ENCODE measurements around the gene NLRP10. TPM values are rescaled to one million over a fixed set of nuclear protein-coding genes. Genes with fewer than 3 reads are reported as not detected.

Gene NLRP10
- polyA plus RNA-seq, 1 of the 3 experiments (the other 2 are of a cell fraction), result 0.05 TPM

DNA sequence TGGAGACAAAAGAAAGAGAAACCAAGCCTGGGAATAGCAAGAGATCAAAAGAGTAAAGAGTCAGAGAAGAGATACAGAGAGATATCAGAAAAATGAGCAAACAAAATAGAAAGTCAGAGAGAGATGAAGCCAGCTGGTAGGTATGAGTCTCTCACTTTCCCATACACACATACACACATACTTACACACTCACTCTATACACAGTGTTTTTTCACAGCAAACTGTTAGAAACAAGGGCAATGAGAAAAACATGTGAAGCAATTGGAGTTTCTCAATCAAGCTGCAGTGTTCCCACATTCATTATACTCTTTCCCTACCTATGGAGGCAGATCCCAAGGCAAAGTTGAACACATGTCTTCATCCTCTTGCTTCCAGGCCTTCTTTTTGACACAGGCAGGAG lies 2.6 kb upstream of the NLRP10 start:
- Histone ChIP-seq H3K79me2 (ENCODE audit: insufficient read depth) (no peaks in the 10 kb centered on the region), H2AFZ (ENCODE audit: low read depth) (no peak overlapping the region), H3K9ac (no peak overlapping the region), H3K9me2 (no peaks in the 10 kb centered on the region), H3K27me3 (ENCODE audit: insufficient read depth) (no peaks in the 10 kb centered on the region), H3K4me3 (ENCODE audit: low read depth in 2 of 2, low read length in 1 of 2) (no peak overlapping the region), H3K4me1 (ENCODE audit: control insufficient read depth in 1 of 2, insufficient read depth in 2 of 2, low read depth in 1 of 2, low read length in 1 of 2) (peaks cover 0 to 12% of the 10 kb centered on the region in 2 experiments; a peak in 1 of 4 replicates), H3K4me2 (no peak overlapping the region), H3K36me3 (replicated peaks in 1 of 2; ENCODE audit: control insufficient read depth in 1 of 2, insufficient read depth in 2 of 2, low read length in 1 of 2) (no peaks in the 10 kb centered on the region), H3K9me3 (no peaks in the 10 kb centered on the region), H4K20me1 (ENCODE audit: insufficient read depth) (no peaks in the 10 kb centered on the region), H3K27ac (ENCODE audit: low read depth in 2 of 2, low read length in 1 of 2) (no peak overlapping the region), H3F3A (replicated peaks; ENCODE audit: insufficient read depth) (peaks cover under 1% of the 10 kb centered on the region)
- TF ChIP-seq FOXM1 (IDR thresholded peaks at IDR 0.05; ENCODE audit: low read depth) (no peak), RFX5 (IDR thresholded peaks at IDR 0.05; ENCODE audit: low read length) (no peak), MXI1 (IDR thresholded peaks at IDR 0.05; ENCODE audit: low read depth, low read length) (no peak), RXRA (IDR thresholded peaks at IDR 0.05; ENCODE audit: borderline replicate concordance, low read depth) (no peak), RCOR1 (IDR thresholded peaks at IDR 0.05; ENCODE audit: low read length) (no peak), YY1 (IDR thresholded peaks at IDR 0.05; ENCODE audit: low read depth) (no peak), CHD2 (IDR thresholded peaks at IDR 0.05; ENCODE audit: low read length, partially characterized antibody) (no peak)
- TF ChIP-seq, protein P1, sequence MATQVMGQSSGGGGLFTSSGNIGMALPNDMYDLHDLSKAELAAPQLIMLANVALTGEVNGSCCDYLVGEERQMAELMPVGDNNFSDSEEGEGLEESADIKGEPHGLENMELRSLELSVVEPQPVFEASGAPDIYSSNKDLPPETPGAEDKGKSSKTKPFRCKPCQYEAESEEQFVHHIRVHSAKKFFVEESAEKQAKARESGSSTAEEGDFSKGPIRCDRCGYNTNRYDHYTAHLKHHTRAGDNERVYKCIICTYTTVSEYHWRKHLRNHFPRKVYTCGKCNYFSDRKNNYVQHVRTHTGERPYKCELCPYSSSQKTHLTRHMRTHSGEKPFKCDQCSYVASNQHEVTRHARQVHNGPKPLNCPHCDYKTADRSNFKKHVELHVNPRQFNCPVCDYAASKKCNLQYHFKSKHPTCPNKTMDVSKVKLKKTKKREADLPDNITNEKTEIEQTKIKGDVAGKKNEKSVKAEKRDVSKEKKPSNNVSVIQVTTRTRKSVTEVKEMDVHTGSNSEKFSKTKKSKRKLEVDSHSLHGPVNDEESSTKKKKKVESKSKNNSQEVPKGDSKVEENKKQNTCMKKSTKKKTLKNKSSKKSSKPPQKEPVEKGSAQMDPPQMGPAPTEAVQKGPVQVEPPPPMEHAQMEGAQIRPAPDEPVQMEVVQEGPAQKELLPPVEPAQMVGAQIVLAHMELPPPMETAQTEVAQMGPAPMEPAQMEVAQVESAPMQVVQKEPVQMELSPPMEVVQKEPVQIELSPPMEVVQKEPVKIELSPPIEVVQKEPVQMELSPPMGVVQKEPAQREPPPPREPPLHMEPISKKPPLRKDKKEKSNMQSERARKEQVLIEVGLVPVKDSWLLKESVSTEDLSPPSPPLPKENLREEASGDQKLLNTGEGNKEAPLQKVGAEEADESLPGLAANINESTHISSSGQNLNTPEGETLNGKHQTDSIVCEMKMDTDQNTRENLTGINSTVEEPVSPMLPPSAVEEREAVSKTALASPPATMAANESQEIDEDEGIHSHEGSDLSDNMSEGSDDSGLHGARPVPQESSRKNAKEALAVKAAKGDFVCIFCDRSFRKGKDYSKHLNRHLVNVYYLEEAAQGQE (IDR thresholded peaks at IDR 0.05; ENCODE audit: low read depth, low read length), result no peak
- TF ChIP-seq, protein P2, sequence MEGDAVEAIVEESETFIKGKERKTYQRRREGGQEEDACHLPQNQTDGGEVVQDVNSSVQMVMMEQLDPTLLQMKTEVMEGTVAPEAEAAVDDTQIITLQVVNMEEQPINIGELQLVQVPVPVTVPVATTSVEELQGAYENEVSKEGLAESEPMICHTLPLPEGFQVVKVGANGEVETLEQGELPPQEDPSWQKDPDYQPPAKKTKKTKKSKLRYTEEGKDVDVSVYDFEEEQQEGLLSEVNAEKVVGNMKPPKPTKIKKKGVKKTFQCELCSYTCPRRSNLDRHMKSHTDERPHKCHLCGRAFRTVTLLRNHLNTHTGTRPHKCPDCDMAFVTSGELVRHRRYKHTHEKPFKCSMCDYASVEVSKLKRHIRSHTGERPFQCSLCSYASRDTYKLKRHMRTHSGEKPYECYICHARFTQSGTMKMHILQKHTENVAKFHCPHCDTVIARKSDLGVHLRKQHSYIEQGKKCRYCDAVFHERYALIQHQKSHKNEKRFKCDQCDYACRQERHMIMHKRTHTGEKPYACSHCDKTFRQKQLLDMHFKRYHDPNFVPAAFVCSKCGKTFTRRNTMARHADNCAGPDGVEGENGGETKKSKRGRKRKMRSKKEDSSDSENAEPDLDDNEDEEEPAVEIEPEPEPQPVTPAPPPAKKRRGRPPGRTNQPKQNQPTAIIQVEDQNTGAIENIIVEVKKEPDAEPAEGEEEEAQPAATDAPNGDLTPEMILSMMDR (IDR thresholded peaks at IDR 0.05), result no peak
- TF ChIP-seq, protein P3, sequence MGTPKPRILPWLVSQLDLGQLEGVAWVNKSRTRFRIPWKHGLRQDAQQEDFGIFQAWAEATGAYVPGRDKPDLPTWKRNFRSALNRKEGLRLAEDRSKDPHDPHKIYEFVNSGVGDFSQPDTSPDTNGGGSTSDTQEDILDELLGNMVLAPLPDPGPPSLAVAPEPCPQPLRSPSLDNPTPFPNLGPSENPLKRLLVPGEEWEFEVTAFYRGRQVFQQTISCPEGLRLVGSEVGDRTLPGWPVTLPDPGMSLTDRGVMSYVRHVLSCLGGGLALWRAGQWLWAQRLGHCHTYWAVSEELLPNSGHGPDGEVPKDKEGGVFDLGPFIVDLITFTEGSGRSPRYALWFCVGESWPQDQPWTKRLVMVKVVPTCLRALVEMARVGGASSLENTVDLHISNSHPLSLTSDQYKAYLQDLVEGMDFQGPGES (IDR thresholded peaks at IDR 0.05; ENCODE audit: low read depth, low read length), result no peak
- POLR2A ChIA-PET, result no interaction called here
- CTCF ChIA-PET, result interaction anchor here (0.8 kb wide), 1 partner anchor 19 kb away, joined by 3 read pairs; no protein-coding TSS in a partner anchor
- DNase-seq, result no peak

DNA sequence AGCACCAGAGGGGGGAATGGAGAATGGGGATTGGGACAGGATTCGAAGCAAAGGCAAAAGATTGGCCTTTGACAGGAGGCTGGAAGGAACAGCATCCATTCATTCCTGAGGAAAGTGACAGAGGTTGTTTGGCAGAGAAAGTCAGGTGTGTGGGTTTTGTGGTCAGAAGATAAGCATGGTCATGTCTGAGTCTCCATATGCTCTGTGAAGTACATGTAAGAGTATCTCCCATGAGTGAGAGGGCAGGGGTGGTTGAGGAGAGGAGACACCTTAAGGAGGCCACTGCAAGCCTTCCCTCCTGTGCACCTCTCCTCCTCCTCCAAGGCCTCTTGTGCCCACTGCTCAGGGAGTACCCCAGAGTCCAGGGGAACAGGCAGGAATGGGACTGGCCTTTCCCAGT lies 1.9 kb upstream of the NLRP10 start:
- Histone ChIP-seq H3K4me1 (ENCODE audit: control insufficient read depth in 1 of 2, insufficient read depth in 2 of 2, low read depth in 1 of 2, low read length in 1 of 2) (peaks cover 0 to 12% of the 10 kb centered on the region in 2 experiments; a peak in 1 of 4 replicates), H3K9me3 (no peaks in the 10 kb centered on the region), H3K27me3 (ENCODE audit: insufficient read depth) (no peaks in the 10 kb centered on the region), H3K4me3 (ENCODE audit: low read depth in 2 of 2, low read length in 1 of 2) (no peak overlapping the region), H3K9ac (no peak overlapping the region), H3F3A (replicated peaks; ENCODE audit: insufficient read depth) (no peaks in the 10 kb centered on the region), H4K20me1 (ENCODE audit: insufficient read depth) (no peaks in the 10 kb centered on the region), H3K4me2 (no peak overlapping the region), H3K36me3 (replicated peaks in 1 of 2; ENCODE audit: control insufficient read depth in 1 of 2, insufficient read depth in 2 of 2, low read length in 1 of 2) (no peaks in the 10 kb centered on the region), H3K27ac (ENCODE audit: low read depth in 2 of 2, low read length in 1 of 2) (no peak overlapping the region), H3K9me2 (no peaks in the 10 kb centered on the region), H3K79me2 (ENCODE audit: insufficient read depth) (no peaks in the 10 kb centered on the region), H2AFZ (ENCODE audit: low read depth) (no peak overlapping the region)
- ChIA-PET POLR2A (no interaction called here), CTCF (no interaction called here)
- DNase-seq, result no peak
- 34% methylated on average over 1 of the region's 1 CpG for WGBS (ENCODE audit: low lambda C conversion rate)
- TF ChIP-seq EP300 (IDR thresholded peaks at IDR 0.05; ENCODE audit: borderline replicate concordance in 1 of 2, low read depth in 1 of 2, low read length in 1 of 2), result no peak
- no peak for TF ChIP-seq MXI1 (IDR thresholded peaks at IDR 0.05; ENCODE audit: low read depth, low read length)
- no peak for TF ChIP-seq CHD2 (IDR thresholded peaks at IDR 0.05; ENCODE audit: low read length, partially characterized antibody)
- no peak for TF ChIP-seq EZH2phosphoT487 (IDR thresholded peaks at IDR 0.05; ENCODE audit: borderline replicate concordance, low read depth)
- no peak for TF ChIP-seq TAF1 (IDR thresholded peaks at IDR 0.05; ENCODE audit: borderline replicate concordance, low read depth, low read length)
- no peak for TF ChIP-seq RAD21 (IDR thresholded peaks at IDR 0.05; ENCODE audit: low read length)
- TF ChIP-seq, protein P3 (IDR thresholded peaks at IDR 0.05; ENCODE audit: low read depth, low read length), result no peak
- TF ChIP-seq, protein P2 (IDR thresholded peaks at IDR 0.05), result no peak
- no peak for TF ChIP-seq POLR2AphosphoS5 (IDR thresholded peaks at IDR 0.05; ENCODE audit: low read depth, low read length)
- TF ChIP-seq GATA2 (CRISPR knock-in tag; IDR thresholded peaks at IDR 0.05), result no peak

Measured in SK-N-SH (cell line).